ENCODE measurements around the gene CNGA3.

DNA sequence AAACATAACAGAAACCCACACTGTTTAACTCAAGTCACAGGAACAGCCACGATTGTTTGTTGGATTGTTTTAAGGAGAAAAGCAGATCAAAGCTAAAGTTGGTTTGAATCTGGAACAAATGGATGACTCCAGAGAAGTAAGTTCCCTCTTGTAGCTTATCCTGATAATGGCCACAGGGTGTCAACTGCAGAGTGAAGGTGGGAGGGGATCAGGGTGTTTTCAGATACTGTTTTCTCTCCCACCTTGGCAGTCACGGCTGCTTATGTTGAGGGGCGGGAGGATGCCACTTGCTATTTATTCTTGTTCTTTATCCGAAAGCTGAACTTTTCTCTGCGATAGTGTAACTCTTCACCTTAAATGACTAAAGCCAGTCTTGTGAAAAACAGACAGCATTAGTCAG, 61.9 kb downstream of the CNGA3 start:
- TF ChIP-seq, protein P1, sequence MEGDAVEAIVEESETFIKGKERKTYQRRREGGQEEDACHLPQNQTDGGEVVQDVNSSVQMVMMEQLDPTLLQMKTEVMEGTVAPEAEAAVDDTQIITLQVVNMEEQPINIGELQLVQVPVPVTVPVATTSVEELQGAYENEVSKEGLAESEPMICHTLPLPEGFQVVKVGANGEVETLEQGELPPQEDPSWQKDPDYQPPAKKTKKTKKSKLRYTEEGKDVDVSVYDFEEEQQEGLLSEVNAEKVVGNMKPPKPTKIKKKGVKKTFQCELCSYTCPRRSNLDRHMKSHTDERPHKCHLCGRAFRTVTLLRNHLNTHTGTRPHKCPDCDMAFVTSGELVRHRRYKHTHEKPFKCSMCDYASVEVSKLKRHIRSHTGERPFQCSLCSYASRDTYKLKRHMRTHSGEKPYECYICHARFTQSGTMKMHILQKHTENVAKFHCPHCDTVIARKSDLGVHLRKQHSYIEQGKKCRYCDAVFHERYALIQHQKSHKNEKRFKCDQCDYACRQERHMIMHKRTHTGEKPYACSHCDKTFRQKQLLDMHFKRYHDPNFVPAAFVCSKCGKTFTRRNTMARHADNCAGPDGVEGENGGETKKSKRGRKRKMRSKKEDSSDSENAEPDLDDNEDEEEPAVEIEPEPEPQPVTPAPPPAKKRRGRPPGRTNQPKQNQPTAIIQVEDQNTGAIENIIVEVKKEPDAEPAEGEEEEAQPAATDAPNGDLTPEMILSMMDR (IDR thresholded peaks at IDR 0.05; ENCODE audit: insufficient read depth, low read length), result no peak
- TF ChIP-seq POLR2AphosphoS5 (IDR thresholded peaks at IDR 0.05; ENCODE audit: low read depth) (no peak), GABPA (IDR thresholded peaks at IDR 0.05; ENCODE audit: low read depth) (no peak)

All from HL-60 (cell line).